ENCODE results near the gene RBKS. TPM values are rescaled to one million over a fixed set of nuclear protein-coding genes. Genes with fewer than 3 reads are reported as not detected.

Gene RBKS
- total RNA-seq, 2 experiments from 2014 or later, result 7.2 to 8.9 TPM

GRCh38 chr2:27888790-27889189 is 1.4 kb downstream of the RBKS start:
- peak overlapping the region; percentile 66 for H3K27ac Mint-ChIP-seq
- H3K36me3 Mint-ChIP-seq (ENCODE audit: low read depth), result peaks cover 17% of the 10 kb centered on the region
- H3K27me3 Mint-ChIP-seq, result peaks cover 4% of the 10 kb centered on the region
- ChIA-PET POLR2A (no interaction called here), CTCF (interaction anchor here (1.1 kb wide), 1 partner anchor 564 kb away, joined by 3 read pairs; no protein-coding TSS in a partner anchor)
- intact Hi-C loops (cut with micrococcal nuclease), result no loop called here
- H3K9me3 Mint-ChIP-seq, result no peaks in the 10 kb centered on the region
- no peak for TF ChIP-seq CTCF (IDR thresholded peaks at IDR 0.05)
- peak overlapping the region; percentile 90 for H3K4me3 Mint-ChIP-seq
- peaks cover 43% of the 10 kb centered on the region for H3K4me1 Mint-ChIP-seq (ENCODE audit: low read depth)
- DNase-seq, result no peak
- ATAC-seq, result no peak

GRCh38 chr2:27887830-27888229 is 2.4 kb downstream of the RBKS start:
- H3K4me1 Mint-ChIP-seq (ENCODE audit: low read depth), result peaks cover 36% of the 10 kb centered on the region
- peaks cover 4% of the 10 kb centered on the region for H3K27me3 Mint-ChIP-seq
- TF ChIP-seq CTCF (IDR thresholded peaks at IDR 0.05), result no peak
- POLR2A ChIA-PET, result interaction anchor here (0.6 kb wide), 1 partner anchor 13 kb away, joined by 3 read pairs; no protein-coding TSS in a partner anchor
- CTCF ChIA-PET, result no interaction called here
- peaks cover 17% of the 10 kb centered on the region for H3K36me3 Mint-ChIP-seq (ENCODE audit: low read depth)
- DNase-seq (no peak), ATAC-seq (no peak)
- H3K9me3 Mint-ChIP-seq, result no peaks in the 10 kb centered on the region
- H3K27ac Mint-ChIP-seq, result no peak overlapping the region
- intact Hi-C loops (cut with micrococcal nuclease), result no loop called here
- no peak overlapping the region for H3K4me3 Mint-ChIP-seq

GRCh38 chr2:27887111-27887510 is 3.1 kb downstream of the RBKS start:
- H3K4me1 Mint-ChIP-seq (ENCODE audit: low read depth), result peaks cover 30% of the 10 kb centered on the region
- no peak overlapping the region for H3K27ac Mint-ChIP-seq
- TF ChIP-seq CTCF (IDR thresholded peaks at IDR 0.05), result no peak
- ChIA-PET POLR2A (interaction anchor here (0.6 kb wide), 1 partner anchor 14 kb away, joined by 3 read pairs; no protein-coding TSS in a partner anchor), CTCF (no interaction called here)
- DNase-seq (no peak), ATAC-seq (no peak)
- H3K4me3 Mint-ChIP-seq, result no peak overlapping the region
- peaks cover 6% of the 10 kb centered on the region for H3K9me3 Mint-ChIP-seq
- H3K36me3 Mint-ChIP-seq (ENCODE audit: low read depth), result peaks cover 12% of the 10 kb centered on the region
- intact Hi-C loops (cut with micrococcal nuclease), result no loop called here
- peaks cover 4% of the 10 kb centered on the region for H3K27me3 Mint-ChIP-seq

GRCh38 chr2:27886322-27886721 is 3.9 kb downstream of the RBKS start:
- H3K36me3 Mint-ChIP-seq (ENCODE audit: low read depth), result peaks cover 11% of the 10 kb centered on the region
- no peak for TF ChIP-seq CTCF (IDR thresholded peaks at IDR 0.05)
- H3K4me3 Mint-ChIP-seq, result no peak overlapping the region
- H3K27me3 Mint-ChIP-seq, result peaks cover 4% of the 10 kb centered on the region
- CTCF ChIA-PET, result no interaction called here
- DNase-seq, result no peak
- H3K4me1 Mint-ChIP-seq (ENCODE audit: low read depth), result peaks cover 22% of the 10 kb centered on the region
- no peak overlapping the region for H3K27ac Mint-ChIP-seq
- intact Hi-C loops (cut with micrococcal nuclease), result no loop called here
- no peak for ATAC-seq
- peaks cover 11% of the 10 kb centered on the region for H3K9me3 Mint-ChIP-seq
- POLR2A ChIA-PET, result no interaction called here

GRCh38 chr2:27885661-27886060 is 4.5 kb downstream of the RBKS start:
- Mint-ChIP-seq H3K4me1 (ENCODE audit: low read depth) (peaks cover 15% of the 10 kb centered on the region), H3K4me3 (no peak overlapping the region), H3K9me3 (peaks cover 11% of the 10 kb centered on the region), H3K27me3 (no peaks in the 10 kb centered on the region), H3K27ac (no peak overlapping the region), H3K36me3 (ENCODE audit: low read depth) (peaks cover 6% of the 10 kb centered on the region)
- intact Hi-C loops (cut with micrococcal nuclease), result no loop called here
- DNase-seq (no peak), ATAC-seq (no peak)
- ChIA-PET CTCF (no interaction called here), POLR2A (no interaction called here)
- TF ChIP-seq CTCF (IDR thresholded peaks at IDR 0.05), result no peak

Measured in activated CD8-positive, alpha-beta T cell treated with anti-CD3 and anti-CD28 coated beads for 36 hours (primary cell).